ENCODE data around the gene COA1. TPM values are rescaled to one million over a fixed set of nuclear protein-coding genes. Genes with fewer than 3 reads are reported as not detected.
A peak's percentile ranks its signal among the peaks of the same experiment; 100 is the strongest.

The COA1 gene
- total and polyA plus RNA-seq, 9 of the 15 experiments (the other 6 are each of a cell fraction or from before 2014, with no cell fraction given), result 98.9 to 463 (median 181) TPM

DNA sequence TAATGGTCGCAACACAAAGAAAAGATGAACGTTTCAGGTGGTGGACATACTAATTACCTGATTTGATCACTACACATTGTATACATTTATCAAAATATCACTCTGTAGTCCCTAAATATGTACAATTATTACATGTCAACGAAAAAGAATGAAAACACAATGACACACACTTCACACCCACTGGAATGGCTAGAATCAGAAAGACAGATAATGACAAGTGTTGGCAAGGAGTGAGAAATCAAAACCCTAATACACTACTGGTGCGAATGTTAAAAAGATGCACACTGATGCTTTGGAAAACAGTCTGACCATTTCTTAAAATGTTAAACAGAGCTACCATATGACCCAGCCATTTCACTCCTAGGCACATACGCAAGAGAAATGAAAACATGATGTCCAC is 2.3 kb downstream of the COA1 start (continued):
- TF ChIP-seq TRIM24 (IDR thresholded peaks at IDR 0.05) (peak in 1 of 2 experiments; percentile 31; a peak in 1 of 4 replicates), RBM22 (IDR thresholded peaks at IDR 0.05; ENCODE audit: low read depth, low read length, poor library complexity, severe bottlenecking) (no peak), FIP1L1 (IDR thresholded peaks at IDR 0.05; ENCODE audit: low read depth, low read length, poor library complexity, severe bottlenecking) (no peak), KDM1A (IDR thresholded peaks at IDR 0.05) (peak; percentile 18 to 46; a peak in 1 of 4 replicates)

DNA sequence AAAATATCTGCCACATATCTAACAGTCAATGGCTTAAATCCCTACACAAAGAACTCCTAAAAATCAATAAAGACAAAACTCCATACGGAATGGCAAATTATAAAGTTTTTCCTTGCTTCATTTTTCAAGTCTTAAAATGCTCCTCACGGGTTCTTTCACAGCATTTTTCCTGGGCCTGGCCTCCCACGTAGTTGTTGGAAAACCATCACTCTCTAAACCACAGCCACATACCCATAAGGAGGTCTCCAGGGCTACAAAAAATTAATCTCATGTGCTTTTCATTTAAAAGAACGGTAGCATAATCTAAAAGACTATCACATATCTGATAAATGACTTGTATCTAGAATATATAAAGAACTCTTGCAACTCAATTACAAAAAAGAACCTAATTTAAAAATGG is 2.9 kb downstream of the COA1 start:
- in situ Hi-C loops (cut with MboI), result no loop called here
- TF ChIP-seq NCOA1 (IDR thresholded peaks at IDR 0.05; ENCODE audit: low read depth) (no peak), ZNF586 (CRISPR knock-in tag; conservative IDR thresholded peaks at IDR 0.05) (no peak), PHF20 (IDR thresholded peaks at IDR 0.05; ENCODE audit: partially characterized antibody) (no peak), SRSF3 (IDR thresholded peaks at IDR 0.05; ENCODE audit: insufficient read depth, low read length) (no peak), TAF7 (tag; IDR thresholded peaks at IDR 0.05) (no peak), TCF7 (IDR thresholded peaks at IDR 0.05; ENCODE audit: borderline replicate concordance) (no peak), CREM (IDR thresholded peaks at IDR 0.05; ENCODE audit: low read depth) (no peak)
- TF ChIP-seq, protein P1, sequence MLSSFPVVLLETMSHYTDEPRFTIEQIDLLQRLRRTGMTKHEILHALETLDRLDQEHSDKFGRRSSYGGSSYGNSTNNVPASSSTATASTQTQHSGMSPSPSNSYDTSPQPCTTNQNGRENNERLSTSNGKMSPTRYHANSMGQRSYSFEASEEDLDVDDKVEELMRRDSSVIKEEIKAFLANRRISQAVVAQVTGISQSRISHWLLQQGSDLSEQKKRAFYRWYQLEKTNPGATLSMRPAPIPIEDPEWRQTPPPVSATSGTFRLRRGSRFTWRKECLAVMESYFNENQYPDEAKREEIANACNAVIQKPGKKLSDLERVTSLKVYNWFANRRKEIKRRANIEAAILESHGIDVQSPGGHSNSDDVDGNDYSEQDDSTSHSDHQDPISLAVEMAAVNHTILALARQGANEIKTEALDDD (IDR thresholded peaks at IDR 0.05), result no peak
- TF ChIP-seq, protein P2, sequence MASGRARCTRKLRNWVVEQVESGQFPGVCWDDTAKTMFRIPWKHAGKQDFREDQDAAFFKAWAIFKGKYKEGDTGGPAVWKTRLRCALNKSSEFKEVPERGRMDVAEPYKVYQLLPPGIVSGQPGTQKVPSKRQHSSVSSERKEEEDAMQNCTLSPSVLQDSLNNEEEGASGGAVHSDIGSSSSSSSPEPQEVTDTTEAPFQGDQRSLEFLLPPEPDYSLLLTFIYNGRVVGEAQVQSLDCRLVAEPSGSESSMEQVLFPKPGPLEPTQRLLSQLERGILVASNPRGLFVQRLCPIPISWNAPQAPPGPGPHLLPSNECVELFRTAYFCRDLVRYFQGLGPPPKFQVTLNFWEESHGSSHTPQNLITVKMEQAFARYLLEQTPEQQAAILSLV (tag; IDR thresholded peaks at IDR 0.05), result no peak
- TF ChIP-seq, protein P3, sequence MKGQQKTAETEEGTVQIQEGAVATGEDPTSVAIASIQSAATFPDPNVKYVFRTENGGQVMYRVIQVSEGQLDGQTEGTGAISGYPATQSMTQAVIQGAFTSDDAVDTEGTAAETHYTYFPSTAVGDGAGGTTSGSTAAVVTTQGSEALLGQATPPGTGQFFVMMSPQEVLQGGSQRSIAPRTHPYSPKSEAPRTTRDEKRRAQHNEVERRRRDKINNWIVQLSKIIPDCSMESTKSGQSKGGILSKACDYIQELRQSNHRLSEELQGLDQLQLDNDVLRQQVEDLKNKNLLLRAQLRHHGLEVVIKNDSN (CRISPR knock-in tag; IDR thresholded peaks at IDR 0.05), result no peak

More for the DNA sequence above, 2.9 kb downstream of the COA1 start:
- Histone ChIP-seq H3K9me1 (ENCODE audit: control insufficient read depth, insufficient read depth, low read length) (no peaks in the 10 kb centered on the region), H2AFZ (ENCODE audit: low read depth, low read length) (no peak overlapping the region), H3K4me2 (ENCODE audit: insufficient read depth, low read length) (no peak overlapping the region), H4K20me1 (replicated peaks; ENCODE audit: control insufficient read depth, insufficient read depth, low read length) (no peaks in the 10 kb centered on the region; the same call in 1 of the 2 replicates), H3K9ac (ENCODE audit: insufficient read depth in 1 of 2, low read depth in 2 of 2, low read length in 2 of 2) (no peak overlapping the region), H3K4me1 (replicated peaks in 1 of 2; ENCODE audit: control insufficient read depth in 2 of 2, insufficient read depth in 2 of 2, low read length in 2 of 2) (peaks cover 6% of the 10 kb centered on the region in 2 experiments; a peak in 3 of 5 replicates), H3K79me2 (ENCODE audit: control insufficient read depth, insufficient read depth, low read length) (peaks cover 88% of the 10 kb centered on the region), H3K9me3 (replicated peaks; ENCODE audit: control insufficient read depth, insufficient read depth, low read depth, low read length) (no peaks in the 10 kb centered on the region), H3K27ac (ENCODE audit: extremely low read depth, low read depth, low read length) (no peak overlapping the region), H3K36me3 (ENCODE audit: control insufficient read depth, insufficient read depth, low read length) (peaks cover 17% of the 10 kb centered on the region; the same call in 2 of the 3 replicates), H3K4me3 (no peak overlapping the region), H3K27me3 (ENCODE audit: control insufficient read depth in 2 of 2, insufficient read depth in 2 of 2, low read length in 2 of 2) (no peaks in the 10 kb centered on the region)
- FAIRE-seq (no peak), ATAC-seq (no peak), DNase-seq (ENCODE audit: extremely low read depth in 1 of 4, low spot score in 3 of 4) (no peak)
- CTCF ChIA-PET (ENCODE audit: low intra/inter-chr PET ratio), result no interaction called here
- no TSS peak for BruUV-seq (replicated peaks)
- intact Hi-C loops (cut with micrococcal nuclease), result loop anchor here (5.0 kb wide), 2 partner anchors 41 to 144 kb away; partner anchors contain the start of gene STK17A
- POLR2A ChIA-PET, result interaction anchor here (0.5 kb wide), 1 partner anchor 270 kb away, joined by 4 read pairs; no protein-coding TSS in a partner anchor
- 16% methylated on average over 4 of the region's 4 CpGs for WGBS (ENCODE audit: insufficient coverage, low coverage, missing lambda C conversion rate)
